Left cardiac atrium (tissue), 4 donors: Measurements from ENCODE around the gene SHMT1. TPM values are rescaled to one million over a fixed set of nuclear protein-coding genes. Genes with fewer than 3 reads are reported as not detected.

Experiments
- ATAC-seq, 2 donors: fragments of 200-7000 bp; cut with Tn5 transposase; one replicate each; pipeline ENCODE4 v1.9.1; 2020; ENCODE audit warnings: mild to moderate bottlenecking in 2 of 2, moderate library complexity in 2 of 2
- DNase-seq: peaks from one replicate; pipeline ENCODE4 v3.0.0-alpha.2; 2020
- intact Hi-C, 2 donors: fragments of 100-400 bp; cut with DNase I; formaldehyde crosslinking; loops; one replicate each; pipeline versions ENCODE4 v1.14.1 to v1.15.1; 2022 to 2023
- total RNA-seq, 2 donors: library from RNA; stranded (reverse); fragmentation: NEBNext Ultra II Directional; extraction: Animal tissue kit (Norgen Biotek cat#: 25700); gene quantifications; one replicate each; pipeline ENCODE4 v1.2.1, GENCODE V29; 2021
- donor health status: DM: no; HTN: yes; CAD: no.
- donor health status: DM: no; HTN: yes; CAD: no; lungs with severe emphysema.
- donor health status: DM: yes; HTN: yes; CAD: no.
- donor health status: Dilated cardiomyopathy.

Gene SHMT1
- total RNA-seq, 2 donors from 2014 or later: 13.8 to 34.3 TPM

DNA sequence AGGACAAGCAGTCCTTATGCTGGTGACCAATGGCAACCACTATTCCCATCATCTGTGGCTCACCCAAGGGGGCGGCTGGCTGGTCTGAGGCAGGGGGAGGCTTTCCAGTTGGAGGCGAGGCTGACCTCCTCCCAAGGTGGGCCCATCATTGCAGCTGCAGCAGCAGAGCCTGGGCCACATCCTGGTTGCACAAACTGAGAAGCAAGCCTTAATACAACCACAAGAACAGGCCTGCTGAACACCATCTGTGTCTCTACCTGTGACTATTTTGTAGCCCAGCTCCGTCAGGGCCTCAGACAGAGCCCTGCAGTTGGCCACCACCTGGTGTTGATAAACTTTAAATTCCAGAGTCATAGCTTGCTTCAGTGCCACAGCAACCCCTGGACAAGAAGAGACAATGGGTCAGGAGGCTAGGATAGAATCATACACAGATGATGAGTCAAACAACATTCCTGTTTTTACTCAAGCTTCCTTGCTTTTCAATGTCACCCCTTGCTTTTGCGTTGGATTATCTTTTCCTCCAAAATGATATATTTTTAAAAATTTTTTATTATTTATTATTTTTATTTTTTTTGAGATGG is 30.4 kb downstream of the SHMT1 start:
- intact Hi-C loops: no loop called here
- no peak for DNase-seq
- no peak for ATAC-seq

DNA sequence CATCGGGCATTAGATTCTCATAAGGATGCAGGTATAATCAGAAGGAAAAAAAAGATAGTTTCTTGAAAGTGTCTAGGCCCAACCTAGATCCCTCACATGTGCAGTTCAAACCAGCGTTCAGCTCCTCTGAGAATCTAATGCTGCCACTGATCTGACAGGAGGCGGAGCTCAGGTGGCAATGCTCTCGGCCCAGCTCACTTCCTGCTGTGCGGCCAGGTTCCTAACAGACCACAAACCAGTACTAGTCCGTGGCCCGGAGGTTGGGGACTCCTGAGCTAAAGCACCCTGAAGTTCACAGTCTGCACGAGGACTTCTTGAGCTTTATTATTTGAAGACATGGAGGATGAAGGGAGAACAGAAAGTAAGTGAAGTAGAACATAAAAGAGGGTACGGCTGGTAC is 31.5 kb downstream of the SHMT1 start:
- intact Hi-C loops: no loop called here
- ATAC-seq (peak in 1 of 2 donors; percentile 34), DNase-seq (no peak)

DNA sequence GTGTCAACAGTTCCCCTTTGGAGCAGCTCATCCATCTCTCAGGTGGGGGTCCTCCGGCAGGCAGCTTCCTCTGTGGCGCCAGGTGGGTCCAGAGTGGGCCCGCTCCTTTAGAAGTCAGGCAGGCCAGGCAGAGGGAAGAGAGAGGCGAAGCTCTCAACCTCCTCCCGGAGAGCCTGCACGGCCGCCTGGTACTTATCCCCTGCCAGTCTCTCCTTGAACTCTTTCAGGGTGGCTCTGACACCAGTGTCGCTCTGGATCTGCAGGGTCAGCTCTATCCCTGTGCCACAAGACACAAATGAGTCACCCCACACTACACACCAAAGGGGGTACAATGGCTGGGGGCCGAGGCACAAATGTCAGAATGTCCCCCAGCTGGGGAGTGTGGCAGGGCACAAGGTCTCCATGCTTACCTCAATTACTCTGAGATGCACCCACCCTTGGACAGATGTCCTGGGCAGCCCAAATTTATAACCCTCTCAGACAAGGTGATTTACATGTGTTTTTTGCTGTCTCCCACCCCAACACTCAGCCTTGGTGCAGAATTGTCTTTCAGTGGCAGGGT is 34.6 kb downstream of the SHMT1 start:
- no peak for DNase-seq
- intact Hi-C loops: no loop called here
- ATAC-seq: no peak

DNA sequence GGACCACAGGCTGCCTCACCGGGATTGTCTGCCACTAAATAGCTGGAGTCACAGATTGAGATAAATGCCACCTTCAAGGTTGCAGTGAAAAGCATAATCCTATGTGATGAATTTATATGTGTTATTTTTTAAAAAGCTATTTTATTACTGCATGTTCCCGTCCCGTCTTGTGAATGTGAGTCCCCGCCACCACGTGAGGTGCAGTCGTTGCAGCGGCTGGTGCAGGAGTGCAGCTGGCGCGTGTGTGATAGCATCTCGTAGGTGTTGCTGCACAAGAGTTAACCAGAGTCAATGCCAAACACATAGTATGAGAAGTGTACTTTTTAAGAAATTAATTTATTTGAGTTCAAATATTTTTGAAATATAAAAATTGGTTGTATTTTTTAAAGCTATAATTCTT is 35.8 kb downstream of the SHMT1 start:
- intact Hi-C loops: no loop called here
- DNase-seq (no peak), ATAC-seq (no peak)

DNA sequence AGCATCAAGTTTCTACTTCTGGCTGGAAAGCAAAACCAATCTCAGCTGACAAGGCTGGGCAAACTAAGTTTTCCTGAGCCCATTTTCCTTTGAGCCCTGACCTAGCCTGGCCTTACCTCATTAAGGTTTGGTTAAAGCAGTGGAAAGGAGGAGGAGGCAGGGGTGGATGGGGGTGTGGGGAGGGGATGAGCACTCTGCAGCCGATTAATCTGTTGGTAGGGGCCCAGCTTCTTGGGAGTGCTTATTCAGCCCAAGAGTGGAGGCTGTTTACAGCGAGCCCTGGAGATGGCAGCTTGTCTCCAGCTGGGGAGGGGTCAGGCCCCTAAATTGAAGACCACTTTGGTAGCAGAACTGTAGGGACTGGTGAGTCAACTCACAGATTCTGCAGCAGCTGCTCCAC is 36.3 kb downstream of the SHMT1 start:
- intact Hi-C loops: no loop called here
- ATAC-seq (no peak), DNase-seq (no peak)

DNA sequence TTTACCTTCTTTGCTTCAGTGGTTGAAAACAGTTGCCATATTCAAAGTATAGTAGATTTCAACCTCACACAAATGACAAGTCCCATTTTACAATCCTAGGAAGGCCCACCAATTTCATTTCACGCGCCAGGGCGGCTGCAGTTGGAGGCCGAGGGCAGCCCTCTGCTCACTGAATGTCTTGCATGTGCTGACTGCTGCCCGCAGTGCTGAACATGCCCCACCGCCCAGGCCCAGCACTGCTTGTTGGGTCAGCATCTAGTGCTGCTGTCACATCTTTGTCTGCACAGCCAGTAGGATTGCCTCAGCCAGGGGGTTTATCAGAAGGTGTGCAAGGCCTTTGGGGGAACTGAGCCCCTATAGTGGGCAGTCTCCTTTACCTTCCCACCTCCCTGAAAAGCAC is 36.8 kb downstream of the SHMT1 start:
- DNase-seq (no peak), ATAC-seq (no peak)
- intact Hi-C loops: no loop called here

DNA sequence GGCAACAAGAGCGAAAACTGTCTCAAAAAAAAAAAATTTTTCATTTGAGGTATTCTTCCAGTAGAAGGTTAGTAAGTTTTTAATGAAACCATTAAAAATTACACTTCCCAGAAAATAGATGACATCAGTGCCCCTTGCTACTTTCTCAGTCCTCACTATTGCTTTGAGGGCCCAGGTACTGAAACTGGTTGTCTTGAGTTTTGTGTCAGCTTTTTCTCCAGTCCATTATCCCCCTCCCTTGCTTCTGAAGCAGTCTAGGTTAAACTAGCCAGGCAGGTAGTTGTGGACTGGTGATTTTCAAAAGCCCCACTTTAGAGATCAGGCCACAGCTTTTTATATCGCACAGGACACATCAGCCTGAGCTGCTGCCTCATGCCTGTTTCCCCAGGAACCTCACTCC is 37.3 kb downstream of the SHMT1 start:
- intact Hi-C loops: no loop called here
- ATAC-seq (no peak), DNase-seq (no peak)

DNA sequence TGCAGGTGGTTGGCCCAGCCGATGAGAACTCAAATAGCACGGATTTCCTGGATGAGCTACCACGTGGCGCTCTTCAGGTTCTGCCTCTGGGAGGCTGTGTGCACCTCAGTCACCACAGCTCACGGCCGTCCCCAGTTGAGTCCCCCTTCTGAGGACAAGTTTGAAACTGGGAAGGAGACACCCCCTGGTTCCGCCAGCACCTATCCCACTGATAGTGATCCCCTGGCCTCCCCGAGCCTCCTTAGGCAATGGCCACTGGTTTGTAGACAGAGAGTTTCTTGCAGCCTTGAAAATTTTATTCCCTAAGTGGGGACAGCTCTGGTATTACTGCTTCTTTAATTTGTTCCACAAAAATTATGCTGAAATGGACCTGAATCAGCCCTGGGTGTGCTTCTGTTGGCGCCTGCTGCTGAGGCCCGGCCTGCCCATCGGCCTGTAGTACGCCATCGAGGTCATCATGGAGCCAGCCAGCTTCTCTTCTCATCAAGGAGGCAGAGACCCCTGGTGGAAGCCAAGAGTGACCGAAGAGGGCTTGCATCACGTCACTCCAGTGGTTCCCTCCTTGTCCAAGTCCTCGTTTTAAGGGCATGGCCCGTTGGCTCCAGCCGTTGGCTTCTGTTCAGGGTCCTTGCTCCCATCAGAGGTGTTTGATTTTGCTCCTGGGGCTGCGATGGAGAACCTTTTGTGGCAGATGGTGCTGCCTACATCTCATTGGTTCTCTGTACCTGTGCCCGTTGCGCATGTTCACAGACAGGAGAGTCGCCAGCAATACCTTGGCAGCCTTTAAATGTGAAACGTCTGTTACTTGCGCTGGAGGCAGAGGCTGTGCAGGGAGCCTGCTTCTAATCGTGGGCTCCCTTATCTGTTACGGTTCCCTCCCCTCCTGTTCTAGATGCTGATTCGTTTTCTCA is 39.0 kb downstream of the SHMT1 start:
- peak; percentile 31 for DNase-seq

DNA sequence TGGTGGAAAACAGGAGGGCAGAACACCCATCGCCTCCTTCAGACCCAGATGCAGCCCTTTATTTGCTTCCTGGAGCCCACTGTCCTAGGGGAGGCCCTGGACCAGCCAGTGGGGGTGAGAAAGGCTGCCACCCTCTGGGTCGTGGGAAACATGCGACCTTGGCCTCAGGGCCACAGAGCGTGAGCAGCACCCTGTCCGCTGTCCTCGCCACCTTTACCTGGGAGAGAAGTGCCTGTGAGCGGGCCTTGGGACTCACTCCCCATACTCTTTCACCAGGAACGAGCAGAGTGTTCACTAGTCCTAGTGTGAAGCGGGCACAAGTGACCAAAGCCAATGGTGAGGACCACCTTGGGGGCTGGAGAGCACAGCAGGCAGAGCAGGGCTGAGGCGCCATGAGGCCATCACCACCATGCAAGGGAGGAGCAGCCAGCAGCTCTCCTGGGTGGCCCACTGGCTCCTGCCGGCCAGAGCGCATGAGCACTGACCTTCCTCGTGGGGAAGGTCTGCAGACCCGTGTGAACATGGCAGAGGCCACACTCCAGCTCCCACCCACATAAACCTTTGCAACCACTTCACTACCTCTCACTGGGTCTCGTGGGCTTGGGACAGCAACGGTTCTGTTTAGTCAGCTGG is 39.7 kb downstream of the SHMT1 start:
- intact Hi-C loops: no loop called here
- DNase-seq: no peak
- ATAC-seq: no peak

More for the DNA sequence above, 39.0 kb downstream of the SHMT1 start:
- intact Hi-C loops: no loop called here
- no peak for ATAC-seq

DNA sequence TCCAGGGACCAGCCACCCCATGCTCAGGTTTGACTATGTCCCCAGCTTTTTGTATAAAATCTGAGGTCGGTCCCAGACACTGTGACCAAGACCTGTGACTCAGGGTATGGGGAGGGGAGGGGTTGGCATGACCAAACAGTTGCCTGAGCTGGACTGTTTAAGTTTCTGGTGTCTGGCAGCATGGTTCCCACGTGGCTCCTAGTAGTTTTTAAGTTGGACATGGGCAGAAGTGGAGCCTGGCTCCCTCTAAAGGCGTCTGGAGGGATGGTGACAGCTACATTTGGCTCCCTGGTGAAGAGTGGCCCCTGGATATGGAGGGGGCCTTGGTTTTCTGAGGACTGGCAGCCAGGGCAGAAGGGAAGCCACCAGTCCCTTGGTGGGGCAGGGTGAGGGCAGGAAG is 40.3 kb downstream of the SHMT1 start:
- no peak for ATAC-seq
- intact Hi-C loops: no loop called here
- no peak for DNase-seq

DNA sequence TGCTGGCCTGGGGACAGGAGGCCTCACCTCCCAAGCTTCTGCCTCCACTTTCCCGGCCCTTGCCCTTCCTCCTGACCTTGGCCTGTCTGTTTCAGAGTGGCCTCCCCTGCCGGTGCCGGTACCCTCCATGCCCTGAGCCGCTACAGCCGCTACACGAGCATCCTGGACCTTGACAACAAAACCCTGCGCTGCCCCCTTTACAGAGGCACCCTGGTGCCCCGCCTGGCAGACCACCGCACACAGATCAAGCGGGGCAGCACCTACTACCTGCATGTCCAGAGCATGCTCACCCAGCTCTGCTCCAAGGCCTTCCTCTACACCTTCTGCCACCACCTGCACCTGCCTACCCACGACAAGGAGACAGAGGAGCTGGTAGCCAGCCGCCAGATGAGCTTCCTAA is 40.8 kb downstream of the SHMT1 start:
- DNase-seq: no peak
- intact Hi-C loops: no loop called here

DNA sequence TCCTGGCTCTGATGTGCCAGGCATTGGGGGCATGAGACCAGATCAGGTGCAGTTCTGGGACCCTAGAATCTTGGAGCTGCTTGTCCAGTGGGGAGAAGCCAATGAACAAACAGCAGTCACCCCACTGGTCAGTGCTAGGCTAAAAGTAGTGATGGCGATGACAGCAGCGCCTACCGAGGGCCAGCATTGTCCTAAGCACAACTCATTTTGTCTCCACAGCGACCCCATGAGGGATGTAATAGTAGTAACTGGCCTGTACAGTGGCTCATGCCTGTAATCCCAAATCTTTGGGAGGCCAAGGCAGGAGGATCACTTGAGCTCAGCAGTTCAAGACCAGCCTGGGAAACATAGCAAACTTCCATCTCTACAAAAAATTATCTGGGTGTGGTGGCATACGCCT is 42.0 kb downstream of the SHMT1 start:
- ATAC-seq (no peak), DNase-seq (no peak)
- intact Hi-C loops: no loop called here

More for the DNA sequence above, 40.8 kb downstream of the SHMT1 start:
- no peak for ATAC-seq

DNA sequence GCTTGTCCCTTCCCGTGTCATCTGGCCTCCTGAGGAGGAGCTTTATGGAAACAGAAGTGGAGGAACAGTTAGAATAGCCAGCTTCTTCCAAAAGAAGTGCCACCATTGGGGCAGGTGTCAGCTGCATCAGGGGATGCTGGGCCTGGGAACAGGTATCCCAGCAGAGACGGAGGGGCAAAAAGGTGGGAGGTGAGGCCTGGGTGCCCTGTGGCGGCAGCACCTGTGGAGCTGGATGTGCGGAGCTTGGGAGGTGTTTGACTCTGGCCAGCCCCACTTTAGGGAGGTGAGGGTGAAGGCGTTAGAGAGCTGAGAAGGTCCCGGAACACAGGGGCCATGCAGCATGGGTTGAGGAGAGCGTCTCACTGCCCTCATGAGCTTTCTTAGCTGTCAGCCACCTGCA is 43.0 kb downstream of the SHMT1 start:
- DNase-seq (no peak), ATAC-seq (no peak)
- intact Hi-C loops: no loop called here

DNA sequence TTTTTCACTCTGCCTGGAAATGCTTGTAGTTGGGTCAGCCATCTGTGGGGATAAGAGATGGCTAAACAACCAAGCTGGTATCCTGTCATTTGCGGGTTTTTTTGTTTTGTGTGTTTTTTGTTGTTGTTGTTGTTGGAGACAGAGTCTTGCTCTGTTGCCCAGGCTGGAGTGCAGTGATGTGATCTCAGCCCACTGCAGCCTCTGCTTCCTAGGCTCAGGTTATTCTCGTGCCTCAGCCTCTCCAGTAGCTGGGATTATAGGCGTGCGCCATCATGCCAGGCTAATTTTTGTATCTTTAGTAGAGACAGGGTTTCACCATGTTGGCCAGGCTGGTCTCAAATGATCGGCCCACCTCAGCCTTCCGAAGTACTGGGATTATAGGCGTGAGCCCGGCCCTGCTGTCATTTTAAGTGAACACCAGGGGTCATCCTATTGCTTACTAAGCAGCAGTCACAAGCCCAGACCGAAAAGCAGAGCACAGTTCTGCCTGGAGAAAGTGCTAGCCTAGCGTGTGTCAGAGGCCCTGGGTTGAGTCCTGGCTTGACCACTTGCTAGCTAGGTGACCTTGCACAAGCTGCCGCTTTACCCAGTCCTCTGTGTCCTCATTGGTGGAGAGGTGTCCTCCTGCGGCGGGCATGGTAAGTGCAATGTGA is 43.6 kb downstream of the SHMT1 start:
- intact Hi-C loops: loop anchor here in 1 of 2 donors (10.0 kb wide), 1 partner anchor 95 kb away; the partner anchor contains the start of gene LLGL1

DNA sequence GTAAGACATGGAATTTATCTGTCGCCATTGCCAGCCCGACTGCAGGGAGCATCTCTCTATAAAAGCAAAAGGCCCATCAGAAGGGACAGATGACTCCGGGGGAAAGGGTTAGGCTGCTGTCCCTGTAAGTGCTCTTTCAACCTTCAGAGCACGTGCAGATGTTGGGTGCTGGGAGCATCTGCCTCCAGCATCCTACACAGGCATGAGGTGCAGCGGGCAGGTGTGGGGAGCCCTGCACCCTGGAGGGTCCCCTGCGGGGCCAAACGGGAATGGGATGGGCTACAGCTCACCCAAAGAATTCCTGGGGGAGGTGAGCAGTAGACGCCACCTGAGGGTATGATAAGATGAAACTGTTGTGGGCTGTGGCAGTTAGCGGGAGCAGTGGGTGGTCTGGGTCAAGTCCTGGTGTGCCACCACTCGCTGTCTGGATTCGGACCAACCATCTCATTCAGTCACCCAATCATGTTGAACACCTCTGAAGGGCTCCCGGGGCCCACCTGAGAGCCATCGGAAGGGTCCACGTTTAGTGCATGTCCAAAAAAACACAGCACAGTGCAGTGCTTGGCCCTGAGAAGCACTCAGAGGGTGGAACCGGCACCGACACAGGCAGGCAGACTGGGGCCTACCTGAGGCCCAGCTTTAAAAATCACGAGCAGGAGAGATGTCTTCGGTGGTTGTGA is 44.4 kb downstream of the SHMT1 start:
- intact Hi-C loops: loop anchor here in 1 of 2 donors (10.0 kb wide), 1 partner anchor 94 kb away; the partner anchor contains the start of gene LLGL1
- no peak for ATAC-seq
- DNase-seq: no peak

More for the DNA sequence above, 43.6 kb downstream of the SHMT1 start:
- no peak for DNase-seq
- ATAC-seq: no peak

DNA sequence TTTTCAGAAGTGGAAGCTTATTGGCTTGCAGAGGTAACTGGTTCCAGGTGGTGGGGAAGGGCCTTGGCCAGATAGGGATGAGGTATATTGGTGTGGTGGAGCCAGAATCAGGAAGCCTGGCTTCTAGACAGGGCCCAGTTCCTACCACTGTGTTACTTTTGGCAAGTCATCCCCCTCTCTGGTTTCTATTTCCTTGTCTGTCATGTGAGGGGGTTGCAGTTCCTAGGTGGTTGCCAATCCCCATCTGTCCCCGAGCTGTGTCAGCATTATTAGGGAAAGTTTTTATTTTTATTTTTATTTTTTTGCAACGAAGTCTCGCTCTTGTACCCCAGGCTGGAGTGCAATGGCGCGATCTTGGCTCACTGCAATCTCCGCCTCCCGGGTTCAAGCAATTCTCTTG is 45.2 kb downstream of the SHMT1 start:
- ATAC-seq (no peak), DNase-seq (no peak)
- intact Hi-C loops: loop anchor here in 1 of 2 donors (10.0 kb wide), 1 partner anchor 93 kb away; the partner anchor contains the start of gene LLGL1

DNA sequence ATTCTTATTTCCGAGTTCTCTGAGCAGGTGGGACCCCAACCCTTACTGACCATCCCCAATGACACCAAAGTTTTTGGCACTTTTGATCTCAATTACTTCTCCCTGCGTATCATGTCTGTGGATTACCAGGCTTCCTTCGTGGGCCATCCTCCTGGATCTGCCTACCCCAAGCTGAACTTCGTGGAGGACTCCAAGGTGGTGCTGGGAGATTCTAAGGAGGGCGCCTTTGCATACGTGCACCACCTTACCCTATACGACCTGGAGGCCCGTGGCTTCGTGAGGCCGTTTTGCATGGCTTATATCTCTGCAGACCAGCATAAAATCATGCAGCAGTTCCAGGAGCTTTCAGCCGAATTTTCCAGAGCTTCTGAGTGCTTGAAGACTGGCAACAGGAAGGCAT is 47.4 kb downstream of the SHMT1 start:
- DNase-seq: no peak
- no peak for ATAC-seq
- intact Hi-C loops: loop anchor here in 1 of 2 donors (10.0 kb wide), 1 partner anchor 91 kb away; the partner anchor contains the start of gene LLGL1

DNA sequence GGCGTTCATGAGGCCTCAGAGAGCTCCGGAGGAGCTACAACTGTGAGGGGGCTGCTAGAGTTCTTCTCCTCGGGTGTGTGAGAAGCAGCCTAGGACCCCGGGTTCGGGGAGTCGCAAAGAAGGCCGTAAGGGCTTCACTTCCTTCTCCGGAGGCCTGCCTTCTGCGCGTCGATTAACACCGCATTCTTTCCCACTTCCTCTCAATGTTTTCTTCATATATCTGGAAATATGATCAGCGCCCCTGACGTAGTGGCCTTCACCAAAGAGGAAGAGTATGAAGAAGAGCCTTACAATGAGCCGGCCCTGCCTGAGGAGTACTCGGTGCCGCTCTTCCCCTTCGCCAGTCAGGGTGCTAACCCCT is 47.8 kb downstream of the SHMT1 start:
- DNase-seq: peak; percentile 29
- ATAC-seq: peak in 1 of 2 donors; percentile 2
- intact Hi-C loops: loop anchor here in 1 of 2 donors (10.0 kb wide), 1 partner anchor 91 kb away; the partner anchor contains the start of gene LLGL1
